Endometrium (tissue), 2 donors: Measurements from ENCODE around the gene CLGN.

Experiments used
- FAIRE-seq: peaks from 2 replicates; lab custom pipeline; 2012; peaks lifted over from hg19 to GRCh38; lab: Jason Lieb, UNC
- donor health status: control.
- donor health status: control.

Gene CLGN

GRCh38 chr4:140373328-140374129, 53.9 kb downstream of the CLGN start, which contains the start of gene SCOC:
SCOC (plus strand) TSS chr4:140373646; CDS start chr4:140379171, 5,525 bp downstream.
- FAIRE-seq, result peak; percentile 100

- FAIRE-seq, result no peak
Measured at GRCh38 chr4:140372751-140373327, 54.6 kb downstream of the CLGN start.

GRCh38 chr4:140368686-140369085, 58.8 kb downstream of the CLGN start:
- no peak for FAIRE-seq

- no peak for FAIRE-seq
Measured at GRCh38 chr4:140367738-140368137, 59.7 kb downstream of the CLGN start.

- FAIRE-seq, result no peak
Measured at GRCh38 chr4:140363558-140363957, 63.9 kb downstream of the CLGN start.

GRCh38 chr4:140363051-140363450, 64.4 kb downstream of the CLGN start:
- FAIRE-seq, result no peak

GRCh38 chr4:140361099-140361498, 66.3 kb downstream of the CLGN start:
- FAIRE-seq, result no peak

- FAIRE-seq, result peak; percentile 81
Measured at GRCh38 chr4:140359562-140360427, 67.7 kb downstream of the CLGN start.

GRCh38 chr4:140358281-140358680, 69.2 kb downstream of the CLGN start:
- FAIRE-seq, result no peak

- no peak for FAIRE-seq
Measured at GRCh38 chr4:140357868-140358267, 69.6 kb downstream of the CLGN start.

GRCh38 chr4:140355288-140355687, 72.2 kb downstream of the CLGN start:
- FAIRE-seq, result no peak

GRCh38 chr4:140353786-140354185, 73.7 kb downstream of the CLGN start:
- FAIRE-seq, result peak; percentile 95

GRCh38 chr4:140351093-140352075, 76.1 kb downstream of the CLGN start:
- FAIRE-seq, result no peak

GRCh38 chr4:140349816-140350215, 77.6 kb downstream of the CLGN start:
- no peak for FAIRE-seq

GRCh38 chr4:140346136-140346535, 81.3 kb downstream of the CLGN start:
- FAIRE-seq, result no peak

GRCh38 chr4:140344621-140345020, 82.8 kb downstream of the CLGN start:
- FAIRE-seq, result no peak

- FAIRE-seq, result no peak
Measured at GRCh38 chr4:140344101-140344500, 83.3 kb downstream of the CLGN start.

GRCh38 chr4:140343303-140343702, 84.1 kb downstream of the CLGN start:
- FAIRE-seq, result no peak

GRCh38 chr4:140342620-140343019, 84.8 kb downstream of the CLGN start:
- FAIRE-seq, result no peak
